ENCODE data around the gene WDR86.

Gene WDR86

DNA sequence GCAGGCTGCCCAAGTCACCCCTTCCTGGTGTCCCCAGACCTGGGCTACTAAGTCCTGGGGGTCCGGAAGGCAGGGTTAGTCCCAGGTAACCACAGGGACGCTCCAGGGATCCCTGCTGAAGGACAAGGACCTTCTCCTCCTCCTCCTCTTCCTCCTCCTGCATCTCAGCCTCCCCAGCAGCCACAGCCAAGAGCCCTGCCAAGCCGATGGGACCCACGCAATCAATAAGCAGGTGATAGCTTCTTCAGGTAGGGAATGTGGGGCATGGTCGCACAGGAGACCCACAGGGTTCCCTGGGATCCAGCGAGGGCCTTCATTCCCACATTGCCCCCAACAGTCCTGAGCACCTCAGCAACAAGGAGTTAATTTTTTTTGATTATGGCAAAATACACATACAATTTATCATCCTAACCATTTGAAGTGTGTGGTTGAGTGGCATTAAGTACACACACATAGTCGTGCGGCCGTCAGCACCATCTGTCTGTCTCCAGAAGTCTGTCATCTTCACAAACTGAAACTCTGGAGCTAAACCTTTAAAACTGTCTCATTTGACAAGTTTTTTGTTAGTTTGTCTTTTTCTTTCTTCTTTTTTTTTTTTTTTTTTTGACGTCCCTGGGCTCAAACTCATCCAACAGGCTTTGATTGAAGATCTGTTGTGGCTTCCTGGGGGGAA lies 18.0 kb upstream of the WDR86 start:
- DNase-seq (ENCODE audit: low read depth): no peak

DNA sequence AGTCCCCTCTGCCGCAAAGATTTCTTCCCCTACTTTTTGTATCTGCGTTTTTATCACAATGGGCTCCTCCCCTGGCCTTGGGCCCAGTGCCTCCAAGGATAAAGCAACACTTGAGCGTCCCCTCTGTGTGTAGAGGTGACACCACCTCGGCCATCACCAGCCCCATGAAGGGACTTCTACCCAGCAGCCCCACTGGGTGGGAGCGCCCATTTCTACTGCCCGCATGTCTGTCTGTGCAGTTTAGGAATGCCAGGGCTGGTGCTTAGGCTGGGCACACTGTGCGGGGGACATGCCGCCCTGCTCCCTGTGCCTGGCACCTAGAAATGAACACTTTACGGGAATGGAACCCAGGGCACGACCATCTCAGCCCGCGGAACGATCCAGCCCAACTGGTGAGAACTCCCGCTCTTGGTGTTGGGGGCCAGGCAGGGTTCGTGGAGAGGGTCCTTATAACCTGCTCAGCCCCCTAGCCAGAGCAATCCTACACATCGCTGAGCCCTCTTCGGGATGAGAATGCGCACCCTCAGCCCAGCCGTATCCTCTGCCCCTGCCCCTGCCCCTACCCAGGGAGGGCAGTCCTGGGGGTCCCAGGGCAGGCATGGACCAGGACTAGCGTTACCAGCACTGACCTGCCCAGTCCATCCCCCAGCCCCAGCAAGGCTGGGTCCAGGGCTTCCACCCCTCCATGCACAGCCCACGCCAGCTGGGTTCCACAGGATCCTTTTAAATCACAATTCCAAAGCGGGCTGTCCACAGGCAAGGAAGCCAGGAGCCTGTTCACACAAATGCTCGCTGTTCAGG lies 17.3 kb upstream of the WDR86 start:
- DNase-seq (ENCODE audit: low read depth): no peak

DNA sequence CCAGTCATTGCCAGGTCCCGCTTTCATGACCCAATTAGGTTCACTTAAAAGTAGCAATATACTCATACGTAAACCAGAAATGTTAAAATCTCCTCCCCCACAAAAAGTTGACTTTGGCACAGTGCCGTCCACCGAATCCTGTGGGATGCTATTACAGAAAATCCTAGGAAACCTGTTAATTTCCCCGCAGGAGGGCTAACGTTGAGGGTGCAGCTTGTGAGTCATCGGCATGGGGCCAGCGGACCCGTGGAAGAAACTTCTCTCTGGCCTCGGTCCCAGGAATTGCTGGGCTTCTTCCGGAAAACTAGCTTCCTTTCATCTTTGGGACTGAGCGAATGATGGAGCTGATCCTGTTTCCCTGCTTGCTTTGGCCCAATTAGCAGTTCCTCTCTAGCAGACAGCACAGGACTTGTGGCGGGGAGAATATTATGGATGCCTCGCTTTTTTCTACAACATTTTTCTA lies 16.6 kb upstream of the WDR86 start:
- no peak for DNase-seq (ENCODE audit: low read depth)

DNA sequence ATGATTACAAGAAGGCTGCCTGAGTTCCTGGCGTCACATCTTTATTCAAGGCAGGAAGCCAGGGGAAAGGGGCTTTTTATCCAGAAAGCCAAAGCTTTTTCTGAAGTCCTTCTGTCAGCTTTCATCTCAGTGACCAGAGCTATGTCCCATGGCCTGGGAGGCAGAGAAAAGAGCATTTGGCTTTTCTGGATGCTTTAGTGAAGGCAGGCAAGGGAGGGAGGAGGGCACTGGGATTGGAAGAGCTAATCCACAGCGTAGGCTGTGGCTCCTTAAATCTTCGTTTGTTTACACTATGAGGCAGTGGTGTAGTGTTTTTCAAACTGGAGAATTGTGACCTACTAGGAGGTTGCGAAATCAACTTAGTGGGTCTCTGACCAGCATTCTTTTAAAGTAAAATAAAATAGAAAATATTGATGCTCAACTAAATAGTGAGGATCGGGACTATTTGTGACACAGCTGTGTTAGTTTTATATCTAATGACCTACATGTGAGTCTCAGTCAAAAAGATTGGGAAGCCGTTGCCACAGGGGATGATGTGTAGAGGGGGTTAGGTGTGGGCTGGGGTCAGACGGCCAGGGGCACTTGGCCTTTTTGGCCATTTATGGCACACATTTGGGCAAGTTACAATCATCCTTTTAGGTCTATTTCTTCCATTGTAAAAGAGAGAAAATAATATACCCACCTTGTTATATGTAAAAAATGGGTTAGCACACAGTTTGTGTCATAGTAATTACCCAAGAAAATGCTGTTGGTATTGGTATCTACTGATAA lies 16.0 kb upstream of the WDR86 start:
- DNase-seq (ENCODE audit: low read depth): no peak

DNA sequence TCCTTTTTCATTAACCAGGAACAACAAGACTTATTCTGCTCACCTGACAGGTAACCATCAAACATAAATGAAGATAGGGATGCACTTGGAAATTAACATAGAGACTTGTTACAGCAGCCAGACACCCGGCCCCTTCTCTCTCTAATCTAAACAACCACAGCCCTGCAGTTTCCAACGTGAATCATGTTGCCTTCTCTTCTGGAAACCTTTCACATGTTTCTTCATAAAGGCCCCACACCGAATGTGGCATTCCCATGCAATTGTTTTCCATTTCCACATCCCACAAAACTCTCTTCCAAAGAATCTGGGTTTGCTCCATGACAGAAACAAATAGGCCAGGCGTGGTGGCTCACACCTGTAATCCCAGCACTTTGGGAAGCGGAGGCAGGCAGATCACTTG lies 15.0 kb upstream of the WDR86 start:
- DNase-seq (ENCODE audit: low read depth): no peak

DNA sequence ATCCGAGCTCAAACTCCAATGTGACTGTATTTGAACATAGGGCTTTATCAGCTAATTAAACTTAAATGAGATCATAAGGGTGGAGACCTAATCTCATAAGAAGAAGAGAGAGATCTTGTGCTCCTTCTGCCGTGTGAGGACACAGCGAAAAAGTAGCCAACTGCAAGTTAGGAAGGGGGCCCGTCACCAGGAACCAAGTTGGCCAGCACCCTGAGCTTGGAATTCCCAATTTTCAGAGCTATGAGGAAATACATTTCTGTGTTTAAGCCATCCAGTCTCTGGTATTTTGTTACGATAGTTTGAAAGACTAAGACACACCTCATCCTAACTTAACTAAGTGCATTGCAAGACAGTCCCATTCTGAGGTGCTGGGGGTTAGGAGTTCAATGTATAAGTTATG lies 14.1 kb upstream of the WDR86 start:
- no peak for DNase-seq (ENCODE audit: low read depth)

DNA sequence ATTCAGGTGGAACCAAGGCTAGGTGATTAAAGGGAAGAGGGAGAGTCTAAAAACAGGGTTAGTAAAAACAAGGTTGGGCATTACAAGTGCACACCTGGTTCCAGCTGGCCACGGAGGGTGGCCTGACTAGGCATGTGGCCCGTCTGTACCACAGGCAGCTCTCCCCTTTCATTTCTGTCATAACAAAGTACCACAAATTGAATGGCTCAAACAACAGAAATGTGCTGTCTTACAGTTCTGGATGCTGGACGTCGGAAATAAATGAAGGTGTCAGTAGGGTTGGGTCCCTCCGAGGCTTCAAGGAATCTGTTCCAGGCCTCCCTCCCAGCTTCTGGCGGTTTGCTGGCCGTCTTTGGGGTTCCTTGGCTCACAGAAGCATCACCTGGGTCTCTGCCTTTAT lies 13.4 kb upstream of the WDR86 start:
- no peak for DNase-seq (ENCODE audit: low read depth)

DNA sequence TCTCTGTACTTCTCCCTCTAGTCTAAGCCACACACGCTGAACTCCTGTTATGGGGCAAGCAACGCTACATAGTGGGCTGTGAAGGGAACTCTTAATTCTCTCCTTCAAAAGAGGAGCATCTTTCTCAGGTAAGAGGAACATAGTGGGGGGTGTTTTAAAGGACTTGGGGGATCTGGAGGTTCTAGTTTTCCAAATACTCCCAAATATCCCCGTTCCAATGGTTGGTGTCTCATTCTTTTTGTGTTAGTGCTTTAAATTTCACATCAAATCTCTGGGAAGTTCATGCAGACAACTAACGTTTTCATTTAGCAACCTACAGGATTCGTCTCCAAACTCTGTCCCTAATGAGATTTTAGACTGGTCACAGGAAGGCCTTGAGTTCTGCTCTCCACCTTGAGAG lies 12.4 kb upstream of the WDR86 start:
- DNase-seq (ENCODE audit: low read depth): no peak

DNA sequence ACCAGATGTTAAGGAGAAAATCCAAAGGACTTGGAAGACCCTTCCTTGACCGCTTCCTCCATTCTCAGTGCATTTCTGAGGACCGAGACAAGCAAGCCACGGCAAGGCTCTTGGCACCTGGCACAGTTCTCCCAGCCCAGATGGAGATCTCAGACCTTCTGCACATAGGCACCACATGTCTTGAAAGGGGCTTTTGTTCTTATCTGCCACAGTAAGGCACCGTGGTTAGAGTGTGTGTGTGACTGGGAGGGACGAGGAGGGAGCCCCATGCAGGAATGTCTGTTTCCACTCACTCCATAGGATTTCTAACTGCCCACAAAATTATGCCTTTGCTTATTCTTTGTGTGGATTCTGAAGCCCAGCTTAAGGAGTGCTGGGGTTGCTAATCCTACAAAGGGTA lies 10.3 kb upstream of the WDR86 start:
- no peak for DNase-seq (ENCODE audit: low read depth)

DNA sequence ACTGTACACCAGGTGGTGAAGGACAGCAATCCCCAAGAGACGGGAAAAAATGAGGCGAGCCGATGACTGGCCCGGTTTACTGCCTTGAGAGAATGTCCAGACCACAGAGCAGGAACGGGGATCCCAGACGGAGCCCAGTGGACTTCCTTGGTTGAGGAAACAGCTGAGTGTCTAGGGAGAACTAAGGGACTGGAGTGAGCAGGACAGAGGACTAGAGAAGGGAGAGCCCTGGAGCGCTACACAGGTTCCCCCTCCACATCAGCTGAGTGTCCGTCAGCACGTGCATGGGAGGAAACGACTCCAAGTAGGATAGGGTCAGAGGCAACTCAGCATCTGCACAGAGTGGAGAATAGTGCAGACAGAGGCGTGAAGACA lies 7.1 kb upstream of the WDR86 start:
- no peak for DNase-seq (ENCODE audit: low read depth)

DNA sequence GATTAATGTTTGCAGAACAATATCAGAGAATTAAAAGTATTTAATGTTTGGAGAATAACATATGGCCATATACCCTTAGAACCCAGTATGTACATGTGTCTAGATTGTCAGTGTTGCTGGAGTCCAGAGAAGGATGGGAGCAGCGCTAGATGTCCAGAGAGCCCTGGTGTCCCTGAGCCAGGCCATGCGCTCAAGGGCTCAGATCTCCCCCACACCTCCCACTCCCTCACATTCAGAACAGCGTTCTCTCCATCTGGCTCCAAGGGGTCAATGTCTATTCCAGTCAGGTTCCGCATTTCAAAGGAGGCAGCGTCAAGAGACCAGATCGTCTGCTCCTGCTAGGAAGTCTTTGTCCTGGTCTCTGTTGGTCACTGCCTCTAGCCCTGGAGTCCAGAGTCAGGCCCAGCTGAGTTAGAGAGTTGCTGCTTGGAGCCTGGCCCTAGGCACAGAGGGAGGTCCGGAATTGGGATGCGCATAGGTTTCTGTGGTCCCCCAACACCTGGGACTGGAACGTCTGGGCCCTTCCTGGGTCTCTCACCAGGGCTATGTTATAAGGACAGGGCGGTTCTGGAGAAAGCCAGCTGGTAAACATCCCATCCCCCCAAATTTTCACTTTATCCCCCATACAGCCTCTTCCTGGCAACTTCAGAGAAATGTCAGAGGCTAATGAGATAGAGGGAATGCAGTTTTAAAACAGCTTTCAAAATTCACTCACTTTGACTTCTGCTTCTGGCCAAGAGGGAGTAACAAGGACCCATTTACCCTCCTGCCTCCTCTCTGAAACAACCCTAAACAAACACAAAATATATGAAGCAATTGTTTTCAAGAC lies 6.5 kb upstream of the WDR86 start:
- DNase-seq (ENCODE audit: low read depth): no peak

DNA sequence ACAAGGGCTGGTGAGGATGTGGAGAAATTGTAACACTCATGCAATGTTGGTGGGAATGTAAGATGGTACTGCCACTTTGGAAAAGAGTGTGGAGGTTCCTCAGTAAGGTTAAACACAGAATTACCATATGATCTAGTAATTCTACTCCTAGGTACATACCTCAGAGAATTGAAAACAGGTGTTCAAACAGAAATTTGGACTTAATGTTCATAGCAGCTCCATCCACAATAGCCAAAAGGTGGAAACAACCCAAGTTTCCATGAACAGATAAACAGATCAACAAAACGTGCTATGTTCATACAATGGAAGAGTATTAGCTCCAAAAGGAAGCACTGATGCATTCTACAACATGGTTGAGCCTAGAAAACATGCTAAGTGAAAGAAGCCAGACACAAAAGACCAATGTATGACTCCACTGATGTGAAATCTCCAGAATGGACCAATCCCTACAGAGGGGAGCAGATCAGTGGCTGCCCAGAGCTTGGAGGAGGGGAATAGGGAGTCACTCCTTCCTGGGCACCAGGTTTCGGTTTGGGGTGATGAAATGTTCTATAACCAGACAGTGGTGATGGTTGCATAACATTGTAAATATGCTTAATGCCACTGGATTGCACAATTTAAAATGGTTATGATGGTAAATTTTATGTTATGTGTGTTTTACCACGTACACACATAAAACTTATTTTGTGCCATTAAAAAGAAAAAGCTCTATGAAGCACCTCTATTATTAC lies 5.7 kb upstream of the WDR86 start:
- no peak for DNase-seq (ENCODE audit: low read depth)

DNA sequence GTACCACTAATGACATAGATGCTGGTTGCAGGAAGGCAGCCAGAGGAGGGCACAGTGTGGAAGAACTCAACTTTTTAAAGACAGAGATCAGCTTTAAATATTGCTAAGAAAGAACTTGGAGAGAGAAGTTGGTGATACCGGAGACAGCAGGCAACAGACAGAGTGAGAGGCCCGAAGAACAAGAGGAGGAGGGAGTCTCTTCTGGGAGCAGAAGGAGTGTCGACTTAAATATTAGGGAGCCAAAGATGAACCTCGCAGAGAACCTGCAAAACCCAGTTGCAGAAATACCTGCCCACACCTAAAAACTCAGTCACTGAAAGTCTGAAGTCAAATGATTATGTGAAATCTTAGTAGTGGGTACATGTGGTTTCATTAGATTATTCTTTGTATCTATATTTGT lies 3.4 kb upstream of the WDR86 start:
- no peak for DNase-seq (ENCODE audit: low read depth)

DNA sequence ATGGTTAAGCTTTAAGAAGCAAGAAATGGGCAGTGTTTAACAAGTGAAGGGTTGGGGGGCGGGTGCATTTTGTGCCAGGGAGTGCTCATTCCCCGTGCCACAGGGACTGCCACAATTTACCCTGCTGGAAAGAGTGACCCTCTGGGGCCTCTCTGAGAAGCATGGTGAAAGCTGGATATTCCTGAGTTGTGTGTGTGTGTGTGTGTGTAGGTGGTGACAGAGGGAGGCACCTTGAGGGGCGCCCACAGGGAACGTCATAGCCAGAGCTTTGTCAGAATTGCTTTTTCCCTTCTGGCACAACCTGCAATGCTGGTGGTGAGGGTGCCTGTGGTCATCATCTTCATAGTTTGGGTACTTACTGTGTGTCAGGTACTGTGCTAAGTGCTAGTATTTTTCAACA lies 2.5 kb upstream of the WDR86 start:
- DNase-seq (ENCODE audit: low read depth): no peak

DNA sequence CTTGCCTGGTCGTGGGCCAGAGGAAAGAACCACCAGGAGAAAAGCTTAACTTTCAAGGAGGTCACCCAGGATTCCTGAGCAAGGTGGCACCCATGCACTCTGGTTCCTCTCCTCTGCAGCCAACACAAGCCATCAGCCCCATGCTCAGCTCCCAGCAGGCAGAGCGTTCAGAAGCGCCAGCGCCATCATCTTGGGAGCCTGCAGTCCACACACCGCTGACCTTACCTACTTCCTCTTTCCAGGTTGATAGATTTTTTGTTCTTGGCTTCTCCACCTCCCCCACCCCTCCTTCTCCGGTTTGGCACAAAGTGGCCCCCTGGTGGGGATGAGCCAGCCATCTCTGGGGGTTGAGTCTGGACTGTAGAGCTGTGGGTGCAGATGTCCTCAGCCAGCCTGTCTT lies 1.7 kb upstream of the WDR86 start:
- DNase-seq (ENCODE audit: low read depth): no peak

DNA sequence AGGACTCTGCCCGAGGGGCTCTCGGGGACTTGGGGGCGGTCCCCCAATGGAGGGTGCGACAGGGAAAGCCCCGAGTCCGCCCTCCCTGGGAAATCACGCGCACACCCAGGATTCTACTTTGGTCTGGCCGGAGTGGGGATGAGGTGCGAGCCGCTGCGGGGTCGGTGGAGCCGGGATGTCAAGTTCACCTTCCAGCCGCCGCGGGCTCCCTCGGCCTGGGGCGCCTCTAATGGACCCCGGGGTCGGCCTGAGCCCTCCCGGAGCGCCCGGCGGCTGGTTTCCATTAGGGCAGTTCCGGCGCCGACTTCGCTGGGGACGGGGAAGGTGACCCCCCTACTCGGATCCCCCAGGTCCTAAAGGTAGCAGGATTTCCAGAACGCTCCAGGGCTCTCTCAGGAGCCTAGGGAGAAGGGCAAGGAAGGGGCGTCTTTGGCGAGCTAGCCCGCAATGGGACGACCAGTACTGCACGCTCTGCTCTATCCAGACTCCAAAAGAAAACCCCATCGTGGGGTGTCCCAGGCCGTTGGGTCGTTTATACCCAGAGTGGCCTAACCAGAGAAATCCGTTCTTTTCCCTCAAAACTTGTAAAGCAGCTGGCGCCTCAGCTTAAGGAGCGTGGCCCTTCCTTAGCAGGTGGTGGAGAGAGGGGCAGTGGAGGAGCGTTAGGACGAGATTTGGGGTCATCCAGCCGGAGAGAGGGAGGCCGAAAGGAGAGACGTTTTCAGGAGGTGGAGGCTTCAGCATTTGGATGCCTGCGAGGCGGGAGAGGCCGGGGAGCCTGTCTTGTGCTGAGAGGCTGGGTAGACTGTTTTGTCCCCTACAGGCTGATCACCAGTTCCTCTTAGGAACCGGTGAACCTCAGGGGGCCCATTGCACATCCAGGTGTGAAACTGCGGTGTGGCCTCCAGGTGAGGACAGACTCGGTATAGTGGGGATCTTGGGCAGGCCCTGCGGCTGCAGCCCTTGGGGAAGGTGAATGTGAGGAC lies 860 bp upstream of the WDR86 start:
- DNase-seq (ENCODE audit: low read depth): no peak

DNA sequence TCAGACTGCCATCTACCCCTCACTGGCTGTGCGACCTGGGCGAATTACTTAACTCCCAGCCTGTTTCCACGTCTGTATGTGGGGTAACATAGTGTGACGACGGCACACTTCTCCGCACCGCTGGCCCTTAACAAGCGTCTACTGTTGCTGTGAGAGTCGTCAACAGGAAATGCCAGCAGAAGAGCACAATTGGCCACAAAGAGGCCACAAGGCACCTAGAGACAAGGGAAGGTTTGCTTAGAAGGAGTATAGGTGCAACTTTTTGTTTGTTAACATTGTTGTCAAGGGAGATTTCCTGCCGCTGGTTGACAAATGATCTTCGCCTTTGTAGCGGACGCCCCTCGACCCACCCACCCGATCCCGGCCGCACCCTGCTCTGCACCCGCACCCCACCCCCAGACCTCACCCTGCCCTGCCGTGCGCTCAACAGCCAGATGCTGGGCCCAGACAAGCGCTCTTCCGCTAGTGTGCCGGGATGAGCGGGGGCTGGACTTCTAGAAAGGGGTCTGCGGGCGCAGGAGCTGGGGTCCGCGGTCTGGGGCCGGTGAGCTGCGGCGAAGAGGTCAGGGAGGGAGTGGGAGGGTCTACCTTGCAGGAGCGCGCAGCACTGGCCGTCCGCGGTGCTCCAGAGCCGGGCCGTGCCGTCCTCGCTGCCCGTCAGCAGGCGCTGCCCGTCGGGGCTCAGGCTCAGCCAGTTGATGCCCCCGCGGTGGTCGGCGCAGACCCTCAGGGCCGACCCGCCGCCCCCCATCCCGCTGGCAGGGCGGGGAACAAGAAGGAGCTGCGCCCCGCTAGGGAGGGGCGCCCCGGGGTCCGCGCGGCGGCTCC lies 785 bp downstream of the WDR86 start:
- DNase-seq (ENCODE audit: low read depth): no peak

DNA sequence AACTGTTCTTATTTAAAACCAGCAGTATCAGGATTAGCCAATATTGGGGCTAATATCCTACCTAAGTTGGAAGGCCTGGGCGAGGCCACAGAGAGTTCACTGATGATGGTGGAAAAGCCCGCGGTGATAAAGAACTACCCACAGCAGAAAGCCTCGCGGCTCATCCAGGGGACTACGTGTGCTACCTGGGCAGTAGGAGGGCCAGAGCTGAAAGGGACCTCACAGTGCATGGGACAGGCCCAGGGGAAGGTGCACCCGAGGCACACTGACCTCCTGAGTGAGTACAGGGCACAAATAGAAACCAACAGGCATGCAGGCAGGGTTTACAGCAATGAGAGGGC lies 1.4 kb downstream of the WDR86 start:
- no peak for DNase-seq (ENCODE audit: low read depth)

DNA sequence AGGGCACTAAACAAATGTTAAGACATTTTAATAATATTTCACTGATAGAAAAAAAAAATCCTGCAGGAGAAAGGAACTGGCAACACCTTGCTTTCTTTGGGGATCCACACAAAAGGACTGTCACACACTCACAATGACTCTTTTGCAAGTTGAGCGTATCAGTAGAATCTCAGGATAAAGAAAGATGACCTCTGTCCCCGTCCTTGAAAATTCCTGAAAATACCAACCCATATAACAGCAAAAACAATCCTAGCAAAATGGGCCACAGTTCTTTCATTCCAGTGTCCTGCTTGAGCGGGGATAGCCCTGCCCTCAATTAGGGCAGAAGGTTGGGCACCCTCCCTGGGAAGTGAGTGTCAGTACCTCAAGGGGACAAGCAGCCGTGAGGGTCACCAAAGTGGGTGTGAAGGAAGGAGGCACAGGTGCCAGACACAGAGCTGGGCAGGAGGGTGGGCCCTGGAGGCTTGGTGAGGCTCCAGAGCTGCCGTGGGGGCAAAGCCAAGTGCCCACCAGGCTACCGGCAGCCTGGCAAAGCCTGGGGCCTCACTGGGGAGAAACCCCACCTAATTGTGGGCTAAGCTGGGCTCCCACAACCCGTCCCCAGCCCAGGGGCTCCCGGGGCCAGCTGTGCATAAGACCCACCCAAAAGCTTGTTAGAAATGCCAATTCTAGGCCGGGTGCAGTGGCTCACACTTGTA lies 2.8 kb downstream of the WDR86 start:
- DNase-seq (ENCODE audit: low read depth): no peak
